B cell (primary cell): Measurements from ENCODE around the gene TUNAR. TPM values are rescaled to one million over a fixed set of nuclear protein-coding genes. Genes with fewer than 3 reads are reported as not detected.

Source experiments
- ATAC-seq: fragments of 200-7000 bp; cut with Tn5 transposase; one replicate; pipeline ENCODE4 v1.10.0; 2021; ENCODE audit warnings: low read depth, mild to moderate bottlenecking, moderate number of reproducible peaks, moderate library complexity
- CTCF ChIA-PET: fragments of 350-600 bp; sonication (Branson Sonifier 250); formaldehyde crosslinking; loops from one replicate; lab custom pipeline; 2021; ENCODE audit warnings: antibody characterized with exemption, inconsistent platforms; lab: Charles Lee
- POLR2A ChIA-PET: fragments of 350-600 bp; sonication (Branson Sonifier 250); formaldehyde crosslinking; loops from one replicate; lab custom pipeline; 2021; ENCODE audit warnings: antibody characterized with exemption; lab: Charles Lee
- DNase-seq: peaks from one replicate; pipeline ENCODE4 v3.0.0; 2013
- H2AFZ ChIP-seq: 2 replicates; pipeline ENCODE4 v1.6.1; 2012; ENCODE audit warnings: mild to moderate bottlenecking, low read depth, low read length; ENCODE audit not compliant: insufficient read depth, poor library complexity, severe bottlenecking
- H3K27ac ChIP-seq, 2 donors: 1 replicate in 1 of 2; 2 replicates in 1 of 2; pipeline ENCODE4 v1.5.1; 2012 to 2013; ENCODE audit warnings: low read length in 2 of 2, mild to moderate bottlenecking in 2 of 2, moderate library complexity in 1 of 2
- H3K27me3 ChIP-seq, 4 experiments: fragments of 200-600 bp in 1 of 4; sonication (generic) in 1 of 4; replicated peaks in 1 of 4; 1 replicate in 2 of 4; 2 replicates in 2 of 4; pipeline versions ENCODE4 v1.6.1 to v1.7.0; 2013 to 2016; ENCODE audit warnings: low read length in 3 of 4, mild to moderate bottlenecking in 2 of 4, mixed read lengths in 1 of 4, moderate library complexity in 1 of 4; ENCODE audit not compliant: insufficient read depth in 4 of 4, control insufficient read depth in 3 of 4; ENCODE audit errors: control extremely low read depth in 1 of 4
- H3K36me3 ChIP-seq, 2 experiments: replicated peaks in 1 of 2; 1 replicate in 1 of 2; 2 replicates in 1 of 2; pipeline versions ENCODE4 v1.6.1 to v1.7.1; 2013; ENCODE audit warnings: low read length in 1 of 2; ENCODE audit not compliant: insufficient read depth in 2 of 2, control insufficient read depth in 1 of 2; ENCODE audit errors: control extremely low read depth in 1 of 2, extremely low read depth in 1 of 2
- H3K4me1 ChIP-seq, 2 donors: fragments of 200-600 bp in 1 of 2; sonication (generic) in 1 of 2; 1 replicate in 1 of 2; 2 replicates in 1 of 2; pipeline versions ENCODE4 v1.5.1 to v1.6.1; 2013 to 2017; ENCODE audit warnings: low read length in 2 of 2; ENCODE audit not compliant: control insufficient read depth in 2 of 2, insufficient read depth in 2 of 2
- H3K4me2 ChIP-seq: replicated peaks from 2 replicates; pipeline ENCODE3; 2012; ENCODE audit warnings: mild to moderate bottlenecking, low read depth, low read length; ENCODE audit not compliant: poor library complexity, severe bottlenecking
- H3K4me3 ChIP-seq, 5 experiments: fragments of 200-600 bp in 1 of 5; sonication (generic) in 1 of 5; 1 replicate in 3 of 5; 2 replicates in 2 of 5; pipeline versions ENCODE4 v1.5.1 to v1.7.0; 2011 to 2016; ENCODE audit warnings: low read length in 4 of 5, mild to moderate bottlenecking in 4 of 5, low read depth in 2 of 5, control low read depth in 1 of 5, moderate library complexity in 1 of 5; ENCODE audit not compliant: insufficient read depth in 1 of 5; ENCODE audit errors: control extremely low read depth in 1 of 5, extremely low read depth in 1 of 5
- H3K79me2 ChIP-seq: fragments of 200-600 bp; sonication (generic); one replicate; pipeline ENCODE4 v1.6.0; 2016; ENCODE audit warnings: low read length; ENCODE audit not compliant: control insufficient read depth, insufficient read depth
- H3K9ac ChIP-seq: fragments of 200-600 bp; sonication (generic); 2 replicates; pipeline ENCODE4 v1.6.1; 2017; ENCODE audit warnings: mild to moderate bottlenecking, low read length, moderate library complexity
- H3K9me3 ChIP-seq, 3 donors: one replicate each; pipeline versions ENCODE4 v1.6.1 to v1.7.1; 2013; ENCODE audit warnings: low read length in 2 of 3; ENCODE audit not compliant: control insufficient read depth in 2 of 3, insufficient read depth in 1 of 3; ENCODE audit errors: control extremely low read depth in 1 of 3
- H4K20me1 ChIP-seq: 2 replicates; pipeline ENCODE4 v1.6.0; 2012; ENCODE audit warnings: mild to moderate bottlenecking, low read length; ENCODE audit not compliant: insufficient read depth, control insufficient read depth, poor library complexity, severe bottlenecking
- H3K27ac Mint-ChIP-seq: one replicate; pipeline ENCODE4 v1.8.0; 2021; ENCODE audit warnings: mixed read lengths
- H3K27me3 Mint-ChIP-seq: one replicate; pipeline ENCODE4 v1.8.0; 2021; ENCODE audit warnings: mixed read lengths
- H3K4me1 Mint-ChIP-seq: one replicate; pipeline ENCODE4 v1.8.0; 2021; ENCODE audit warnings: mixed read lengths
- H3K4me3 Mint-ChIP-seq: one replicate; pipeline ENCODE4 v1.8.0; 2021; ENCODE audit warnings: mixed read lengths
- H3K9me3 Mint-ChIP-seq: one replicate; pipeline ENCODE4 v1.8.0; 2022; ENCODE audit warnings: mixed read lengths; ENCODE audit not compliant: insufficient read depth
- EZH2 ChIP-seq: IDR thresholded peaks from 2 replicates; pipeline ENCODE4 v1.6.1; 2012; ENCODE audit warnings: borderline replicate concordance, low read depth, mild to moderate bottlenecking, moderate library complexity, low read length; ENCODE audit not compliant: insufficient read depth, poor library complexity, severe bottlenecking
- WGBS: methylation state at CpG from one replicate; pipeline ENCODE4 v1.1.5; 2013; ENCODE audit warnings: missing lambda C conversion rate; ENCODE audit not compliant: insufficient coverage; 5-methylcytosine and 5-hydroxymethylcytosine counted together
- intact Hi-C: fragments of 100-400 bp; cut with micrococcal nuclease; formaldehyde crosslinking; loops from one replicate; pipeline ENCODE4 v1.10.0; 2022
- polyA plus RNA-seq: library from polyadenylated mRNA; depleted of rRNA; stranded (reverse); fragments of >200 nt; gene quantifications from 2 replicates; pipeline ENCODE4 v1.2.3, GENCODE V29; 2012
- total RNA-seq, 2 donors: library from RNA; stranded (reverse); fragments of 120-200 nt in 1 of 2; gene quantifications; 1 replicate in 1 of 2; 2 replicates in 1 of 2; pipeline versions ENCODE4 v1.2.3 to v1.2.4, GENCODE V29; 2013 to 2022
- TF ChIP-seq, protein P1 (sequence below): fragments of 200-600 bp; IDR thresholded peaks from one replicate; pipeline ENCODE4 v1.8.0; 2022; ENCODE audit warnings: antibody characterized with exemption, mild to moderate bottlenecking

TUNAR gene
- total and polyA plus RNA-seq, 2 donors (not counting 1 experiment from before 2014, with no cell fraction given) = 0.48 to 0.81 TPM

DNA sequence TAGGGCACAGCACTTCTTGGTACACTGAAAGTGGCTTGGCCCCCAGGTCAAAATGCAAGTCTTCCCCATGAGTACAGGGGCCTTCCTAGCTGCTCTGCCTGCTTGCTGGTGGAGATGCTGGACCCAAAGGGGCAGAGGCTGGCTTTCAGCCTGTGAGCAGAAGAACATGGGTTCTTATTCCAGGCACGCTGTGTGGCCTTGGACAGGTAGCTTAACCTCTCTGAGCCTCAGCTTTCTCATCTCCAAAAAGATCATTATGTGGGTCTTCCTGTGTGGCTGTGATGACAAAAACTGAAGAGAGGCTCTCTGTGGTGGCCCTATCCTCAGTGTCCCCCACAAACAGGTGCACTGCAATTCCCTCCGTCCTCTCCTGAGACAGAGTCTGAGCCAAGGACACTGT is 45.6 kb upstream of the TUNAR start:
- Mint-ChIP-seq H3K27ac (no peak overlapping the region), H3K27me3 (peaks cover 19% of the 10 kb centered on the region)
- WGBS = 88% methylated on average over 1 of the region's 2 CpGs

DNA sequence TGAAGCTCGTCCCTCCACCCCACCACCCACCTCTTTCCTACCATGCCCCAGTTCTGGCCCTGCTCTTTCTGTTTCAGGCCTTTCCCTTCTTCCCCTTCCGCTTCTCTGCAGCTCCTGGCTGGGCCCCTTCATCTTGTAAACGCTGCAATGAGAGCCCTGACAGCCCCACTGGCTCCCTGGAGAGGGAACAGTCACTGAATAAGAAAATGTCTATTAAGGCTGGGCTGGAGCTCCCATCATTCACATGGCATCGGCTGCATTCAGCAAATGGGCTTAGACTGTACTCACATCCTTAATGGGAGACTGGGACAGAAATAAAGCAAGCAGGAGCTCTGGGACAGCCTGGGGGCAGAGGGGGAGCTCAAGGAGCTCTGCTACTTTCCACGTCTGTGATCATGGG is 45.2 kb upstream of the TUNAR start:
- Histone ChIP-seq H3K9me3 (peaks cover 0 to 10% (median 0%) of the 10 kb centered on the region in 3 donors), H3K4me3 (no peak overlapping the region), H3K27ac (no peak overlapping the region), H4K20me1 (no peaks in the 10 kb centered on the region), H3K4me2 (no peak overlapping the region), H3K36me3 (no peaks in the 10 kb centered on the region), H3K79me2 (no peaks in the 10 kb centered on the region), H3K27me3 (peaks cover 0 to 3% (median 0%) of the 10 kb centered on the region in 4 experiments), H3K9ac (no peak overlapping the region), H3K4me1 (peaks cover 7 to 8% of the 10 kb centered on the region in 2 donors), H2AFZ (no peak overlapping the region)
- ChIA-PET CTCF (no interaction called here), POLR2A (no interaction called here)
- H3K4me3 Mint-ChIP-seq = no peak overlapping the region
- no peak for TF ChIP-seq EZH2
- TF ChIP-seq, protein P1, sequence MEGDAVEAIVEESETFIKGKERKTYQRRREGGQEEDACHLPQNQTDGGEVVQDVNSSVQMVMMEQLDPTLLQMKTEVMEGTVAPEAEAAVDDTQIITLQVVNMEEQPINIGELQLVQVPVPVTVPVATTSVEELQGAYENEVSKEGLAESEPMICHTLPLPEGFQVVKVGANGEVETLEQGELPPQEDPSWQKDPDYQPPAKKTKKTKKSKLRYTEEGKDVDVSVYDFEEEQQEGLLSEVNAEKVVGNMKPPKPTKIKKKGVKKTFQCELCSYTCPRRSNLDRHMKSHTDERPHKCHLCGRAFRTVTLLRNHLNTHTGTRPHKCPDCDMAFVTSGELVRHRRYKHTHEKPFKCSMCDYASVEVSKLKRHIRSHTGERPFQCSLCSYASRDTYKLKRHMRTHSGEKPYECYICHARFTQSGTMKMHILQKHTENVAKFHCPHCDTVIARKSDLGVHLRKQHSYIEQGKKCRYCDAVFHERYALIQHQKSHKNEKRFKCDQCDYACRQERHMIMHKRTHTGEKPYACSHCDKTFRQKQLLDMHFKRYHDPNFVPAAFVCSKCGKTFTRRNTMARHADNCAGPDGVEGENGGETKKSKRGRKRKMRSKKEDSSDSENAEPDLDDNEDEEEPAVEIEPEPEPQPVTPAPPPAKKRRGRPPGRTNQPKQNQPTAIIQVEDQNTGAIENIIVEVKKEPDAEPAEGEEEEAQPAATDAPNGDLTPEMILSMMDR = no peak
- ATAC-seq (no peak), DNase-seq (no peak)
- peaks cover 19% of the 10 kb centered on the region for H3K27me3 Mint-ChIP-seq
- H3K4me1 Mint-ChIP-seq = peaks cover 8% of the 10 kb centered on the region
- intact Hi-C loops = no loop called here
- H3K9me3 Mint-ChIP-seq = no peaks in the 10 kb centered on the region
- 55% methylated on average over 5 of the region's 5 CpGs for WGBS
- no peak overlapping the region for H3K27ac Mint-ChIP-seq

More for the DNA sequence above, 45.6 kb upstream of the TUNAR start:
- Histone ChIP-seq H3K79me2 (no peaks in the 10 kb centered on the region), H3K4me3 (no peak overlapping the region), H3K9me3 (peaks cover 0 to 10% (median 0%) of the 10 kb centered on the region in 3 donors), H3K27ac (no peak overlapping the region), H3K4me2 (no peak overlapping the region), H2AFZ (no peak overlapping the region), H3K4me1 (peaks cover 7 to 8% of the 10 kb centered on the region in 2 donors), H3K27me3 (peaks cover 0 to 3% (median 0%) of the 10 kb centered on the region in 4 experiments), H4K20me1 (no peaks in the 10 kb centered on the region), H3K36me3 (no peaks in the 10 kb centered on the region), H3K9ac (no peak overlapping the region)
- H3K9me3 Mint-ChIP-seq = no peaks in the 10 kb centered on the region
- H3K4me1 Mint-ChIP-seq = peaks cover 8% of the 10 kb centered on the region
- ATAC-seq = no peak
- no peak for DNase-seq
- no peak overlapping the region for H3K4me3 Mint-ChIP-seq
- TF ChIP-seq EZH2 = no peak
- TF ChIP-seq, protein P1 = no peak
- intact Hi-C loops = no loop called here
- ChIA-PET CTCF (no interaction called here), POLR2A (no interaction called here)
